Mucosa of rectum (tissue), 2 donors: ENCODE measurements around the gene TMEM59.

Experiments used
- H3K27ac ChIP-seq, 2 donors: one replicate each; pipeline ENCODE4 v1.7.0; 2013; ENCODE audit warnings: inconsistent platforms in 2 of 2, low read depth in 2 of 2, low read length in 2 of 2
- H3K27me3 ChIP-seq, 2 donors: one replicate each; pipeline ENCODE4 v1.7.0; 2013; ENCODE audit warnings: low read length in 2 of 2; ENCODE audit not compliant: control insufficient read depth in 2 of 2, insufficient read depth in 2 of 2
- H3K36me3 ChIP-seq, 2 donors: one replicate each; pipeline ENCODE4 v1.7.0; 2013; ENCODE audit warnings: low read length in 2 of 2; ENCODE audit not compliant: control insufficient read depth in 2 of 2, insufficient read depth in 2 of 2
- H3K4me1 ChIP-seq, 2 donors: one replicate each; pipeline ENCODE4 v1.7.0; 2013; ENCODE audit warnings: low read length in 2 of 2, mild to moderate bottlenecking in 1 of 2; ENCODE audit not compliant: control insufficient read depth in 2 of 2, insufficient read depth in 2 of 2
- H3K4me3 ChIP-seq, 2 donors: one replicate each; pipeline ENCODE4 v1.7.0; 2013; ENCODE audit warnings: low read length in 2 of 2
- H3K9ac ChIP-seq, 2 donors: one replicate each; pipeline ENCODE4 v1.7.0; 2013; ENCODE audit warnings: low read length in 2 of 2, low read depth in 1 of 2, mild to moderate bottlenecking in 1 of 2
- H3K9me3 ChIP-seq, 2 donors: one replicate each; pipeline ENCODE4 v1.7.0; 2013; ENCODE audit warnings: low read length in 2 of 2; ENCODE audit not compliant: control insufficient read depth in 2 of 2
- donor health status: healthy.
- donor health status: Normal muscosa, but diverticular disease.

Gene TMEM59

DNA sequence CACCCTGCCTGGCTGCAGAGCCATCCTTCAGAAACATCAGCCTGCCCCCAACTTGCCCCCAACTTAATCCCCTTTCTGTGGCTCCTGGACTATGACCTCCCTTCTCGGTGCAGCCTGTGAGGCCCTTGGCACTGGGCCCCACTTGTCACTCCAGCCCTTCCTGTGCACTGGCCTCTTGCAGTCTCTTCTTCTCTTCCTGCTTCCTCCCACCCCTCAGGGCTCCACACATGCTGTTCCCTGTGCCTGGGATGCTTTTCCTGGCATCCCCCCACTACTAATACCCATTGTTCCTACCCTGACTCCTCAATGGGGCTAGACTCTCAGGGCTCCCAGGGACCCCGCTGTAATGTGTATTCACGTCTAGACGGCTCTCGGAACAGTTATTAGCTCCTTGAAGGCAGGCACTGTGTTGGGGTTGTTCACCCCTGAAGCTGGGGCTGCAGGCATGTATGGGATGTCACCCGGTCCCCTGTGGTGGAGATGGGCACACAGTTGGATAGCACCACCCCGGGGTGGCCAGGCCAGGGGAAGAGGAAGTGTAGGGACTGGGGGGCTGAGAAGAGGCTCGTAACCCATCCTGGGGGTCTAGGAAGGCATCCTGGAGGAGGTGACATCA is 39.5 kb downstream of the TMEM59 start:
- Histone ChIP-seq H3K4me3 (no peak overlapping the region), H3K4me1 (peaks cover 0 to 9% of the 10 kb centered on the region in 2 donors), H3K36me3 (no peaks in the 10 kb centered on the region), H3K9ac (no peak overlapping the region), H3K9me3 (no peaks in the 10 kb centered on the region), H3K27ac (no peak overlapping the region), H3K27me3 (no peaks in the 10 kb centered on the region)

DNA sequence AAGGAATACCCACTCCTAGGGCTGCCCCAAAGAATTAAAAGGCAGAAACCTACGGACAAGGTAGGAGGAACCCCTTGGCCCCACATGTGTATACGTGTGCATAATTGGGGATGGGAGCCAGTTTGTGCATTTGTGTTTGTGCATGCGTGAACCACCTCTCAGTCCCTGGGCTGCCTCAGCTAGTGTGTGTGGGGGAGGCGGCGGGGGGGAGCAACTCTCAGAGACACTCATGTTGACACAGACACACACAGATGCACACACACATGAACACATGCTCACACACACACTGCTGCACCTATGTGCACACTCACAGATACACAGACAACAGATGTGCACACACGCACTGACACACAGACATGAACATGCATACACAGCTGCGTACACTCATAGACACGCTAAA is 40.1 kb downstream of the TMEM59 start:
- Histone ChIP-seq H3K9ac (no peak overlapping the region), H3K9me3 (no peaks in the 10 kb centered on the region), H3K36me3 (no peaks in the 10 kb centered on the region), H3K4me3 (no peak overlapping the region), H3K27me3 (no peaks in the 10 kb centered on the region), H3K27ac (no peak overlapping the region), H3K4me1 (peaks cover 0 to 9% of the 10 kb centered on the region in 2 donors)

- H3K27ac ChIP-seq, result no peak overlapping the region
- no peaks in the 10 kb centered on the region for H3K9me3 ChIP-seq
- H3K36me3 ChIP-seq, result no peaks in the 10 kb centered on the region
- no peak overlapping the region for H3K9ac ChIP-seq
- no peaks in the 10 kb centered on the region for H3K27me3 ChIP-seq
- H3K4me1 ChIP-seq, result peaks cover 0 to 5% of the 10 kb centered on the region in 2 donors
- no peak overlapping the region for H3K4me3 ChIP-seq
Measured at GRCh38 chr1:54012008-54012325, 41.0 kb downstream of the TMEM59 start.

GRCh38 chr1:54011316-54012007 is 41.5 kb downstream of the TMEM59 start:
- peaks cover 0 to 5% of the 10 kb centered on the region in 2 donors for H3K4me1 ChIP-seq
- H3K4me3 ChIP-seq, result no peak overlapping the region
- no peaks in the 10 kb centered on the region for H3K9me3 ChIP-seq
- H3K27me3 ChIP-seq, result no peaks in the 10 kb centered on the region
- H3K36me3 ChIP-seq, result no peaks in the 10 kb centered on the region
- no peak overlapping the region for H3K9ac ChIP-seq
- no peak overlapping the region for H3K27ac ChIP-seq

DNA sequence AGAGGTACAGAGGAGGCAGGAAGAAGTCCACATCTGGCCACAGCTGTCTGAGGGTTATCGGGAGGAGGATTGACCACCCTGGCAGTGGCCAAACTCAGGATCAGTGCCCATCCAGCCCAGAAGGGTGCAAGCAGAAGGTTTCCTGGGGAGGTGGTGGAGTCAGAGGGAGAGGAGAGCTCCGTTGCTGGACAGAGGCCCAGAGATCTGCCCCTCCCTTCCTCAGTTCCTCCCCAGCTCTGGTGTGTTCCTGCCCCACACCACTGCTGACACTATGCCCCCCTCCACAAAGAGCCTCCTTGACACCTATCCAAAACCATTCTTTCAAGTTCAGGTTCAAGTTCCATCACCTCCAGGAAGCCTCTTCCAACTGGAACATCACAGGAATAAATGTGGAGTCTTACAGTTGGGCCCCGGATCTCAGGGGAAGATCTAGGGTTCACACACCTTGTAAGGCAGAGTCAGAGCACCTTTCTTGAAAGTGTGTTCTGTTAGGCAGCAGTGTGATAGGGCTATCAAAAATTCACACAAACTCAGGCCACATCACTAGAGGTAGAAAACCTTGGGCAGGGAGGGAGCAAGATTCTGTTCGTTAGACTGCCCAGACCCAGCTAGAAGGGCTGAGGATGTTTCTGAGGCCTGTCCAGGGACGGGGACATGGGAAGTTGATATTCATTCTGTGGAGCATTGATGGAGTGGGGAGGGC is 42.4 kb downstream of the TMEM59 start:
- H3K9me3 ChIP-seq, result no peaks in the 10 kb centered on the region
- no peak overlapping the region for H3K9ac ChIP-seq
- H3K27me3 ChIP-seq, result no peaks in the 10 kb centered on the region
- H3K36me3 ChIP-seq, result no peaks in the 10 kb centered on the region
- H3K27ac ChIP-seq, result no peak overlapping the region
- H3K4me3 ChIP-seq, result no peak overlapping the region
- H3K4me1 ChIP-seq, result no peaks in the 10 kb centered on the region

DNA sequence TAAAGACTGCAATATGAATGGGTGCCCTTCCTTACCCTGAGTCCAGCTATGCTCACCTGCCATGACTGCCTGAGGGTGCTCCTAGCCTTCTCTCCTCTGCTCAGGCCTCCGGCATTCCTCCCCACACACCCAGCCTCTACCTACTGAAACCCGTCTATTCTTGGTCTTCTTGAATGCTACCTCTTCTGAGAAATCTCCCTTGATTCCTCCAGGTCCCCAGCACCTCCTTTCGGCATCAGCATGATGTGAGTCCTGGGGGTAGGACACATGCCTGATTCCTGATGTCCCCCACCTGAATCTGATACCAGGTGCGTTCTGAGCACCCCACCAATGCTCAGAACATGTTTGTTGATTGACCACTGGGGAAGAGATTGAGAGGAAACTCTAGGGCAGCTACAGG is 43.6 kb downstream of the TMEM59 start:
- Histone ChIP-seq H3K4me1 (no peaks in the 10 kb centered on the region), H3K36me3 (no peaks in the 10 kb centered on the region), H3K9ac (no peak overlapping the region), H3K9me3 (no peaks in the 10 kb centered on the region), H3K27me3 (no peaks in the 10 kb centered on the region), H3K4me3 (no peak overlapping the region), H3K27ac (no peak overlapping the region)

- no peaks in the 10 kb centered on the region for H3K27me3 ChIP-seq
- H3K9me3 ChIP-seq, result no peaks in the 10 kb centered on the region
- H3K36me3 ChIP-seq, result no peaks in the 10 kb centered on the region
- H3K4me1 ChIP-seq, result no peaks in the 10 kb centered on the region
- no peak overlapping the region for H3K4me3 ChIP-seq
- no peak overlapping the region for H3K27ac ChIP-seq
- no peak overlapping the region for H3K9ac ChIP-seq
Measured at GRCh38 chr1:54008876-54009275, 44.1 kb downstream of the TMEM59 start.

- H3K9me3 ChIP-seq, result no peaks in the 10 kb centered on the region
- H3K4me3 ChIP-seq, result no peak overlapping the region
- H3K9ac ChIP-seq, result no peak overlapping the region
- H3K36me3 ChIP-seq, result no peaks in the 10 kb centered on the region
- H3K27me3 ChIP-seq, result no peaks in the 10 kb centered on the region
- no peak overlapping the region for H3K27ac ChIP-seq
- H3K4me1 ChIP-seq, result no peaks in the 10 kb centered on the region
Measured at GRCh38 chr1:54007613-54008012, 45.4 kb downstream of the TMEM59 start.

GRCh38 chr1:54006508-54006907 is 46.5 kb downstream of the TMEM59 start:
- Histone ChIP-seq H3K4me3 (no peak overlapping the region), H3K27me3 (no peaks in the 10 kb centered on the region), H3K27ac (no peak overlapping the region), H3K4me1 (no peaks in the 10 kb centered on the region), H3K9ac (no peak overlapping the region), H3K9me3 (no peaks in the 10 kb centered on the region), H3K36me3 (no peaks in the 10 kb centered on the region)

DNA sequence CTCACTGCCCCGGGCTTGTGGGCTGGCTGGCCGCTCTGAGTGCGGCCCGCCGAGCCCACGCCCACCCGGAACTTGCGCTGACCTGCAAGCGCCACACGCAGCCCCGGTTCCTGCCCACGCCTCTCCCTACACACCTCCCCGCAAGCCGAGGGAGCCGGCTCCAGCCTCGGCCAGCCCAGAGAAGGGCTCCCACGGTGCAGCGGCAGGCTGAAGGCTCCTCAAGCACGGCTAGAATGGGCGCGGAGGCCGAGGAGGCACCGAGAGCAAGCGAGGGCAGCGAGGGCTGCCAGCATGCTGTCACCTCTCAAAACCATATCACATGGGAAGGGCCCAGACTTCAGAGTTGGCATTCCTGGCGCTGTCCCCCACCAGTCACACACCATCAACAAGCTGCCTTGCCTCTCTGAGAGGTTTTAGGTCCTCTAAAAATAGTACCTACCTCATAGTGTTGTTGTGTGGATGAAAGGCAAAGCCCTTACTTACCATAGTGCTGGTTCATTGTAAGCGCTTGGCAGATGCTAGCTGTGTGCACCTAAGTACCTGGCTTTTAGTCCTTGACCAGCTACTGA is 48.4 kb downstream of the TMEM59 start:
- no peaks in the 10 kb centered on the region for H3K9me3 ChIP-seq
- H3K36me3 ChIP-seq, result no peaks in the 10 kb centered on the region
- no peaks in the 10 kb centered on the region for H3K4me1 ChIP-seq
- H3K4me3 ChIP-seq, result no peak overlapping the region
- H3K27ac ChIP-seq, result no peak overlapping the region
- no peaks in the 10 kb centered on the region for H3K27me3 ChIP-seq
- H3K9ac ChIP-seq, result no peak overlapping the region
